NOMO-1 treated with dmso at 0.1 percent for 144 hours (cell line): ENCODE data around the gene DYNLRB1.
"Not testable (repeated sequence)": the region's sequence is repeated elsewhere in the genome, so short reads cannot be mapped to it uniquely, and the experiment has no call there.

ENCODE experiments used
- DNase-seq: peaks from one replicate; lab custom pipeline; 2025; ENCODE audit not compliant: unreplicated experiment; lab: John Stamatoyannopoulos, UW

The DYNLRB1 gene

DNA sequence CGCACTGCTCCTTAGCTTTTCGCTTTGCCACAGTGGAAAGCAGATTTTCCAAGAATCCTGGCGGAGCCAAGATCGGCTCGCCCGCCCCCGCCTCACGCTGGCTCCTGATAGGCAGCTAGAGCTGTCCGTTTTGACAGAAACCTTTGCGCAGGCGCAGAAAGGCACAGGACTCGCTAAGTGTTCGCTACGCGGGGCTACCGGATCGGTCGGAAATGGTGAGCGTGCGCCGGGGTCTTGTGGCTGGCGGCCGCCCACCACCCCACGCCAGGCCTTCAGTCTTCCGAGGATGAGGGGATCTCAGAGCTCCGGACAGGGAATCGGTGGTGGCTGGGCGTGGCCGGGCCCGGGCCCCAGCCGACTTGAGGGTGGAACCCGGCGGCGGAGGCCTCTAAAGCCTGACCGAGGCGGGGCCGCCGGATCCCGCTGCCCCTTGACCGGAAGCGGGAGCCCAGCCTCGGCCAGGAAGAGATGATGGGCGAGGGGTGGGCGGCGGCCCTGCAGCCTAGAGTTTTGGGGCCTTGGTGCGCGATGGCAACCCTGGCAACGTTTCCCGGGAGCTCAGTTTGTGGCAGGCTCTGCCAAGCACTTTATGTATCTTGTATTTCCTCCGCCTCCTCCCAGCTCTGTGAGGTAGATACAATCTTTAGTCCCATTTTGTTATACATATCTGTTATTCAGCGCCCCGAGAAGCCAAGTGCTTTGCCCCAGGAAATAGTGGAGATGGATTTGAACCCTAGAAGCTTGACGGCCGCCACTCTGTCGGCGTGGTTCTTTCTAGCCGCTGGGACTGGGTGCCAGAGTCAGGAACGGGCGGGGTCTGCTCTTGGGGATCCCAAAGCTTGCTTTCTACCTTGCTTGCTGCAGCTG, at the start of gene DYNLRB1:
TSS of gene DYNLRB1 (plus strand) at position 176 of the 867 bp plus-strand sequence. CDS start at position 213, 37 bp downstream.
- peak; percentile 70 for DNase-seq

DNA sequence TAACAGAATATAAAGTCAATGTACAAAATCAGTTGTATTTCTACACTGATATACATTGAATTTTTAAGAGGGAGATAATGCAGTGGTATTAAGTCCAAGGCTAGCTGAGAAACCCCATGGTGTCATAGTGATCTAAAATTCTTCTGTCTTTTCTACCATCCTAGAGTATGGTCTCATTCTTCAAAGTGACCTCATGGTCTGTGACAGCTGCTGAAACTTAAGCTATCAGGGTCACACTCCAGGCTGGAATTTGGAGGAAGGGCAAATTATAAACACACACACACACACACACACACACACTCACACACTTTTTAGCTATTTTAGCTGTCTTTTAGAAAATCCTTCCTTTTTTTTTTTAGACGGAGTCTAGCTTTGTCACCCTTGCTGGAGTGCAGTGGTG, 47.3 kb upstream of the DYNLRB1 start:
- no peak for DNase-seq

DNA sequence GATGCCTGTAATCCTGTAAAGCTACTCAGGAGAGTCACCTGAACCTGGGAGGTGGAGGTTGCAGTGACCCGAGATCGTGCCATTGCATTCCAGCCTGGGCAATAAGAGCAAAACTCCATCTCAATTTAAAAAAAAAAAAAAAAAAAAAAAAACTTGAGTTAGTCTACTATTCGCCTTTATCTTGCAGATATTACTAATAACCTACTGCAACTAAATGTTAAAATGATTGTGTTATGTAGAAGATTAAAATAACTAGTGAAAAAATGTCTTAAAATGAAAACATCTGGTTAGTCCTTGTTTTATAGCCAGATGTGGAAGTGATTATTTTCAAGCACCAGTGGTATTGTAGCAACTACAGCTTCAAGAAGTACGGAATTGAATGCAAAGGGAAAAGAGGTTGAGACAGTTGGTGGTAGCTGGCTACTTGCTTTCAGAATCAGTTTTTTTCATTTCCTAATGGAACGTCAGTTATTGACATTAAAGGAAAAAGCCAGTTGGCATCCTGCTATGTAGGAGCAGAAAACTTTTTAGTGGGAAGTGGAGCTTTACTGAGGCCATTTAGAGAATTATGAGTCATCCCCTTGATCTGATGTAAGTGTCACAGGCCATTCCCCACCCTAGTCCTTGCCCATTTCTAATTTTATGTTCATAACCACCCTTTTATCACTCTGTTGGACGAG, 43.8 kb upstream of the DYNLRB1 start:
- DNase-seq = peak; percentile 11

DNA sequence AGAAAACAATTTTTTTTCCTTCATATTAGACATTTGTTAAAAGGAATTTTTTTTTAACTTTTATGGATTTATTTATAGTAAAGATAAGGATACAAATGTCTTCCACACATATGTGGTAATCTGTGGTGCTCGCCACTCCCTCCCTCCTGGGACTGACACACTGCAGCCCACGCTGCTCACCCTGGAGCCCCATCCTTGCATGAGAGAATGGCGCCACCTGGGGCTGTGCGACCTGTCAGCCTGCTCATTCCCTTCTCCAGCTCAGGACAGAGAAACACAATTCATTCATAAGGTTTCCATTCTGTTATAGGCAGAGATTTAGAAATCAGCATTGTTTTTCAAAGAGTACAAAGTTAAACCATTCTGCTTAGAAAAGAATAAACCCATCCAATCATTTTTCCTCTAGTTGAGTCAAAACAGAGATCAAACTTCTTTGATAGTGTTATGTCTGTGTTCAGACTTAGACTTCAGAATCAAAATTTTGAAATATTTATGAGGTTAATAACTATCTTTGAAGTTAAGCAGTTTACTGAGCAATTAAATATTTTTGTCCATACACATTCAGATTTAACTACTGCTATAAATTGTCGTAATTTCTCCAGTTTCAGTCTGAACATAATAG, 42.8 kb upstream of the DYNLRB1 start:
- DNase-seq = no peak

DNA sequence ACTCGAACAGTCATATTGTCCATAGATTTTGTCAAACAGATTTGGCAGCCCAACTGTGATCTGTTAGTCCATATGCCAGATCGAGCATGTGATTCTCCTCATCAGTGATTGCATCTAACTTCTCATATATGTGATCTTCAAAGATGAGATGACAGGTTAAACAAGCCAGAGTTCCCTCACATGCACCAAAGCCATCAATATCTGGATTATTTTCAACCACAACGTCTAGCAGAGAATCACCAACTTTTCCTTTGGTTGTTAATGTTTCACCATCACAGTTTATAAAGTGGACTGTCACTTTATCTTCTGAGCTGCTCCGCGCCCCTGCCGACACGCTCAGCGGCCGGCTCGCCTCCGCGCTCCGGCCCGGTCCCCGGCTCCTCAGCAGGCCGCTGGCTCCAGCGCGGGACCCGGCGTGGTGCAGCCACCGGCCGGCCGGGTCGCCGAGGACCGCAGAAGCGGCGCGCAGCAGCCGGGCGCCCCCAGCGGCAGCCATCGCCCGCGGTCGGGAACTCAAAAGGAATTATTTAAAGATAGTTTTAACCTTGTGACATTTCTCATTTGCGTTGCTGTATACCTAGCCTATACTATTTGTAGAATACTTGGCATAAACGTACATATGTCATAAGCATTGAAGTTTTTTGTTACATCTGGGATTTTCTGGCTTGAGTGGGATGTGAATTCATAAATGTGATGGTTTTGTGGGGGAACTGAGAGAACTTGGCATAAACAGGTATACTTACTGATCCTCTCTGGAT, 40.1 kb upstream of the DYNLRB1 start:
- no peak for DNase-seq

DNA sequence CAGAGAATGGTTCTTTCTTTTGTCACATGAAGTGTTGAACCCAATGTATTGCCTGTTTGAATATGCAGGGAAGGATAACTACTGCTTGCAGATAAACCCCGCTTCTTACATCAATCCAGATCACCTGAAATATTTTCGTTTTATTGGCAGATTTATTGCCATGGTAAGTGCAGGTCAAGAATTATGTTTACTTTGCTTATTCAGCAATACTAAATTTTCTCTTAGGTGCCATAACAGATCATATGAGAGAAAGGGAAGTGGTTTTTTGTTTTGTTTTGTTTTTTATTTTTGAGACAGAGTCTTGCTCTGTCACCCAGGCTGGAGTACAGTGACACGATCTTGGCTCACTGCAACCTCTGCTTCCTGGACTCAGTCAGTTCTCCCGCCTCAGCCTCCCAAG, 36.6 kb upstream of the DYNLRB1 start:
- no peak for DNase-seq

DNA sequence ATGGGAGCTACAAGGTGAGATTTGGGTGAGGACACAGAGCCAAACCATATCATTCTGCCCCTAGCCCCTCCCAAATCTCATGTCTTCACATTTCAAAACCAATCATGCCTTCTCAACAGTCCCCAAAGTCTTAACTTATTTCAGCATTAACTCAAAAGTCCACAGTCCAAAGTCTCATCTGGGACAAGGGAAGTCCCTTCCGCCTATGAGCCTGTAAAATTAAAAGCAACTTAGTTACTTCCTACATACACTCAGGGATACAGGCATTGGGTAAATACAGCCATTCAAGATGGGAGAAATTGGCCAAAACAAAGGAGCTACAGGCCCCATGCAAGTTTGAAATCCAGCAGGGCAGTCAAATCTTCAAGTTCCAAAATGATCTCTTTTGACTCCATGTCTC, 34.1 kb upstream of the DYNLRB1 start:
- not testable (repeated sequence) for DNase-seq

DNA sequence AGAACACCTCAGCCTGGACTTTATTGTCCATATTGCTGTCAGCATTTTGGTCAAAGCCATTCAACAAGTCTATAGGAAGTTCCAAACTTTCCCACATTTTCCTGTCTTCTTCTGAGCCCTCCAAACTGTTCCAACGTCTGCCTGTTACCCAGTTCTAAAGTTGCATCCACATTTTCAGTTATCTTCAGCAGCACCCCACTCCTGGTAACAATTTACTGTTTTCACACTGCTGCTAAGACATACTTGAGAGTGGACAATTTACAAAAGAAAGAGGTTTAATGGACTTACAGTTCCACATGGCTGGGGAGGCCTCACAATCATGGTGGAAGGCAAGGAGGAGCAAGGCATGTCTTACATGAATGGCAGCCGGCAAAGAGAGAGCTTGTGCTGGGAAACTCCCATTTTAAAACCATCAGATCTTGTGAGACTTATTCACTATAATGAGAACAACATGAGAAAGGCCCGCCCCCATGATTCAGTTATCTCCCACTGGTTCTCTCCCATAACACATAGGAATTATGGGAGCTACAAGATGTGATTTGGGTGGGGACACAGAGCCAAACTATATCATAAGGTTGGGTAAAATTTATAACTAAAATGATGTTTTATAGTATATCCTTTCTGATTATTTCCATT, 32.5 kb upstream of the DYNLRB1 start:
- DNase-seq = not testable (repeated sequence)

DNA sequence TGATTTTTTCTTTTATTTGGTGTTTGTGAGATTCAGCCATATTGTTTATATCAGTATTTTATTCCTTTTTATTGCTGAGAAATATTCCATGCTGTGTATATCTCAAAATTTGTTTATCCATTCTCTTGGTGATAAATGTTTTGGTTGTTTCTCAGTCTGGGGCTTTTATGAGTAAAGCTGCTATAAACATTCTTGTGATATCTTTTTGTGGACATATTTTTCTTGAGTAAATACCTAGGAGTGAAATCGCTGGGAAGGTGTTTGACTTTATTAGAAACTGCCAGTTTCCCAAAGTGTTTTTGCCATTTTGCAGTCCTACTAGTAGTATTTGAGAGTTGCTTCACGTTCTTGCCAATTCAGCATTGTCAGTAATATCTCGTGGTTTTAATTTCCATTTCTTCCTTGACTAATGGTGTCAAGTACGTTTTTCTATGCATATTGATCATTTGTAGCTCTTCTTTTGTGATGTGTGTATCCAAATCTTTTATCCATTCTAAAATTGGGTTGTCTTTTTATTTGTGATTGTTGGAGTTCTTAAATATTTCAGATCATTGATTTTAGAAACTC, 31.1 kb upstream of the DYNLRB1 start:
- DNase-seq = no peak

DNA sequence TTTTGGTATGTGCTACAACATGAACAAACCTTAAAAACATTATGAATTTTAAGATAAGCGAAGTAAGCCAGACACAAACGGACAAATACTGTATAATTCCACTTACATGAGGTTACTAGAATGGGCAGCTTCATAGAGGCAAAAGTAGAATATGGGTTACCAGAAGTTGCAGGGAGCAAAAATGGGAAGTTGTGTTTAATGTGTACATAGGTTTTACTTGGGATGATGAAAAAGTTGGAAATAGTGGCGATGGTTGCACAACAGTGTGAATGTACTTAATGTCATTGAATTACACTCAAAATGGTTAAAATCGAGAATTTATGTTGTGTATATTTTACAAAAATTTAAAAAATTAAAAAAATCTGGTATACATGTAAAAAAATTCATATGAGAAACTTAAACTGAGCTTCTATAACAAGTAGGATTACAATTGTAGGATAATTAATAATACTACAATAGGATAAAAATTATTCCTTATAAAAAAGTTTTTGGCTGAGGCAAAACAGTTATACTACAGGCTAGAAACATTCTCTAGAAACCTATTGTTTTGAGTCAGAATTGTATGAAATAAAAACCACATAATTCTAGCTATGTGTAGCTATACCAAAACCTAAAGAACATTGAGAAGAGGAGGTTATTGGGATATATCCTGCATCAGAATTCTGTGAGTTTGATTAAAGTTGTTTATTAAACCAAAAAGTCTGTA, 24.8 kb upstream of the DYNLRB1 start:
- no peak for DNase-seq

DNA sequence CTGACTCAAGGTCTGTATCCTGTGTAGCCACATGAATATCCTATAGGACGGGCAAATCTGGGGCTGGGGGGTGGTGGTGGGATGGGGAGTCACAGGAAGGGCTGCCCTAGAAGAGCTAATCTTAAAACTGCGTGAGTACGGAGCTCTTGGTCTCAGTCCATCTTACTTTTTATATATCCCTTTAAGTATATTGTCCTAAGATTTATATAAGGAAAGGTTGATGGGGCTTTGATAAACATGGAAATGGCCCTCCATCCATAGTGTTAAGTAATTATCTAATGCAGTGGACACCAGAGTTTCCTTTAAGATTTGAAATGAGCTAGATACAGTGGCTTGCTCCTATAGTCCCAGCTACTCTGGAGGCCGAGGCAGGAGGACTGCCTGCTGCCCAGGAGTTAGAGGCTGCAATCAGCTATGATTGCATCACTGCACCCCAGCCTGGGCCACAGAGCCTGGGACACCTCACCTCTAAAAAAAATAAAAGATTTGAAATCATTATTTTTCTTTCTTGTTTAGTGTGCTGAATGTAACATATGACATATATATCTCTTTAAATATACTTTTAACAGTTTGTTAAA, 24.2 kb upstream of the DYNLRB1 start:
- no peak for DNase-seq

DNA sequence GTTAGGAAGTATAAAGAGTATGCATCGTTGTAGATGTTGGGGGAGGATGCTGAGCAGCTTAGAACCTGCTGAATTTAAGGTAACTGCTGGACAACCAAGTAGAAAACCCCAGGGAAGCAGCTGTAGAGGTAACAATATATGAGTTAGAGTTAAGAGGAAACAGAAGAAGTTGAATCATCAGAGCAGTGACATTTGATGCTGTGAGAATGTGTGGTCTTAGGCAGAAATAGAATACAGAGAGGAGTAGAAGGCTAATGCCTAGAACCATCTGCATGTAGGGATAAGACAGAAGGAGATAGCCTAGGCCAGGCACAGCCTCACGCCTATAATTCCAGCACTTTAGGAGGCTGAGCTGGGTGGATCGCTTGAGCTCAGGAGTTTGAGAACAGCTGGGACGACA, 22.6 kb upstream of the DYNLRB1 start:
- DNase-seq = no peak

DNA sequence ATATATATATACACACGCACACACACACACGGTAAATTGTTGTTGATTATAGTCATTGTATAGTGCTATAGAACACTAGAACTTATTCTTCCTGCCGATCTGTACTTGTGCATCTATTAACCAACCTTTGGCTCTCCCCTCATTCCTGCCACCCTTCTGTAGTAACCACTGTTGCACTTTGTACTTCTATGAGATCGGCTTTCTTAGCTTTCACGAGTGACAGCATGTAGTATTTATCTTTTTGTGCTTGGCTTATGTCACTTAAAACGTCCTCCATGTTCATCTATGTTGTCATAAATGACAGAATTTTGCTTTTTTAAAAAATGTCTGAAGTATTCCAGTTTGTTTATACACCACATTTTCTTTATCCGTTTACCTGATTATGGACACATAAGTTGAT, 20.9 kb upstream of the DYNLRB1 start:
- no peak for DNase-seq

DNA sequence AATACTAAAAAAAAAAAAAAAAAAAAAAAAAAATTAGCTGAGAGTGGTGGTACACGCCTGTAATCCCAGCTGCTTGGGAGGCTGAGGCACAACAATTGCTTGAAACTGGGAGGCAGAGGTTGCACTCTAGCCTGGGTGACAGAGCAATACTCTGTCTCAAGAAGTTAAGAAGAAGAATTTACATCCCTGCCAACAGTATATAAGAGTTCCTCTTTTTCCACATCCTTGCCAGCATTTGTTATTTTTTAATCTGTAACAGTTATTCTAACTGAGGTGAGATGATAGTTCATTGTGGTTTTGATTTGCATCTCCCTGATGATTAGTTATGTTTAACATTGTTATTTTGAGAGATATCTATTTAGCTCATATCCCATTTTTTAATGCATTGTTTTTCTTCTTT, 20.3 kb upstream of the DYNLRB1 start:
- no peak for DNase-seq

DNA sequence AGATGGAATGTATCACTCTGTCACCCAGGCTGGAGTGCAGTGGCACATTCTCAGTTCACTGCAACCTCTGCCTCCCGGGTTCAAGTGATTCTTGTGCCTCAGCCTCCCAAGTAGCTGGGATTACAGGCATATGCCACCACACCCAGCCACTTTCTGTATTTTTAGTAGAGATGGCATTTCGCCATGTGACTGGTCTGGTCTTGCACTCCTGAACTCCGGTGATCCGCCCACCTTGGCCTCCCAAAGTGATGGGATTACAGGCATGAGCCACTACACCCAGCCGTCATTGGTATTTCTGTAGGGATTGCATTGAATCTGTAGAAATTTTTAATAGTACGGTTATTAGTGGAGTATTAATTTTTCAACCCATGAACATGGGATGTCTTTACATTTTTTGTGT, 18.6 kb upstream of the DYNLRB1 start:
- not testable (repeated sequence) for DNase-seq

DNA sequence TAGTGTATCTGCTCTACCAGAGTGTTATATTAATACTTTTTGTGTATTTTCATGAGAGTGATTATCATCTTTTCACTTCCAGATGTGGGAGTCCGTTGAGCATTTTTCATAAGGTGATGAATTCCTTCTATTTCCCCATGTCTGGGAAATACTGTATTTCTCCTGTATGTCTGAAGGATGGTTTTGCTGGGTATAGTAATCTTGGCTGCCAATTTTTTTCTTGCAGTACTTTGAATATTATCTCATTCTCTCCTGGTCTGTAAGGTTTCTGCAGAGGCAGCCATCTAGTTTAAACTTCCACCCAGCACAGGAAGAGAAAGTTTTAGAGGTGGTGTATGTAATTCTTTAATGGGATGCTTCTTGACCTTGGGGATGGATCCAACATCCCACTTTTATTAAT, 15.4 kb upstream of the DYNLRB1 start:
- DNase-seq = no peak

DNA sequence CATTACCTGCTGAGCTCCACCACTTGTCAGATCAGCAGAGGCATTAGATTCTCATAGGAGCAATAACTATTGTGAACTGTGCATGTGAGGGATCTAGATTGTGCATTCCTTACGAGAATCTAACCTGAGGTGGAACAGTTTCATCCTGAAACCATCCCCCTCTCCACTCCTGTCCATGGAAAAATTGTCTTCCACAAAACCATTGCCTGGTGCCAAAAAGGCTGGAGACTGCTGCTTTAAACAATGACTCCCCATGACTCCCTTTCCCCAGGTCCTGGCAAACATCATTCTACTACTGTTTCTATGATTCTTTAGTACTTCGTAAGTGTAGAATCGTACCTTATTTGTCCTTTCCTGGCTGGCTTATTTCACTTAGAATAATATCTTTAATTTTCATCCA, 9.7 kb upstream of the DYNLRB1 start:
- DNase-seq = no peak

DNA sequence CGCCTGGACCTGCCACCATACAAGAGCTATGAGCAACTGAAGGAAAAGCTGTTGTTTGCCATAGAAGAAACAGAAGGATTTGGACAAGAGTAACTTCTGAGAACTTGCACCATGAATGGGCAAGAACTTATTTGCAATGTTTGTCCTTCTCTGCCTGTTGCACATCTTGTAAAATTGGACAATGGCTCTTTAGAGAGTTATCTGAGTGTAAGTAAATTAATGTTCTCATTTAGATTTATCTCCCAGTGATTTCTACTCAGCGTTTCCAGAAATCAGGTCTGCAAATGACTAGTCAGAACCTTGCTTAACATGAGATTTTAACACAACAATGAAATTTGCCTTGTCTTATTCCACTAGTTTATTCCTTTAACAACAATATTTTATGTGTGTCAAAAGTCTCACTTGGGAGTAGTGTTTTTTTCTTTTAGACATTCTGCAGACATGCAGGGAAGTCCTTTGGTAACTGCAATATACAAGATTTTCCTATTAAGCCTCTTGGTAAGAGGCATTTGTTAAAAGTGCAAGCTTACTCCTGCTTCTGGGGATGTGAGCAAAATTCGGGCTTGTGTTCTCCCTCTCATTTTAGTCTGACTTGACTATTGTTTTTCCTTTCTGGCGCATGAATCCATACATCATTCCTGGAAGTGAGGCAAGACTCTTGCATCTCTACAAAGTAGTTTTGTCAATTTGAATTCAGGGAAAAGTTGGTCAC, 8.4 kb upstream of the DYNLRB1 start:
- no peak for DNase-seq

DNA sequence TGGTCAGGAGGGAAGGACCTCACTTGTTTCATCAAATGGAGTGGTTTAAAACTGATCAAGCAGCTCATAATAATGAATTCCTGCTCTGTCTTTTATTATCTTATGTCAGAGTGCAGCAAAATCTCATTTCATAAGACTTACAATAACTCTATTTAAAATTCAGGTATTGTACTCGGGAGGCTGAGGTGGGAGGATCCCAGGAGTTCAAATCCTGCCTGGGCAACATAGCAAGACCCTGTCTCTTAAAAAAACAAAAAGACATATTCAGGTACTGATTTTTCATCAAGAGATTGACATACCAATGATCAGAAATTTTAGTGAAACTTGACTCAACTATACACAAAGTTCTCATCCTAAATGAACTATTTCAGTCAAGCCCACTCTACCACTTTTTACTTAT, 5.6 kb upstream of the DYNLRB1 start:
- no peak for DNase-seq
